ENCODE results near the gene MINDY4.

The MINDY4 gene

DNA sequence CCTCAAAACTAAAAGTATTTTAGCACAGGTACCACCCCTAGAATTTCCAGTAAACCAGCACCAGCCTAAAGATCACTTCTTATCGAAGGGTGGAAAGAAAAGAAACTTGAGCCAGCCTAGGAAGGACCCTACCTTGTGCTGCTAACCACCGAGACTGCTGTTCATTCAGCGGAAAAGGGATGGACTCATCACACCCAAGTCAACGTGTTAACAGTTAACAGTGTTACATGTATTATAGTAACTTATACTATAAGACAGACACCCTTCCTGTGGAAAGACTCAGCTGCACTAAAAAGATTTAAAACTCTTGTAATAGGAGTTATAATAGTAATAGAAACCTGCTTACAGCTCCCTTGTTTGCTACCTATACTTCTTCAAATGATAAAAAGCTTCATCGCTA lies 39.8 kb downstream of the MINDY4 start:
- no peak for DNase-seq
- no peak overlapping the region for H3K27ac ChIP-seq (ENCODE audit: insufficient read depth in 1 of 2, low read depth in 1 of 2, low read length in 2 of 2, poor library complexity in 1 of 2, severe bottlenecking in 2 of 2)
- ChIA-PET CTCF (interaction anchor here (1.9 kb wide), 1 partner anchor 10 kb away, joined by 5 read pairs; no protein-coding TSS in a partner anchor), POLR2A (no interaction called here)
- H3K36me3 ChIP-seq (ENCODE audit: control insufficient read depth in 4 of 4, insufficient read depth in 4 of 4, low read length in 3 of 4): no peaks in the 10 kb centered on the region
- no peak overlapping the region for H3K4me3 ChIP-seq (ENCODE audit: control insufficient read depth in 1 of 7, extremely low read depth in 1 of 7, insufficient read depth in 4 of 7, low read depth in 2 of 7, low read length in 6 of 7)
- WGBS (ENCODE audit: insufficient coverage): no CpG with 5 or more reads among the region's 5 CpGs
- no peaks in the 10 kb centered on the region for H3K27me3 ChIP-seq (replicated peaks in 2 of 5; ENCODE audit: control insufficient read depth in 4 of 5, insufficient read depth in 5 of 5, low read length in 4 of 5)
- H3K4me1 ChIP-seq (ENCODE audit: control extremely low read depth in 1 of 4, control insufficient read depth in 4 of 4, insufficient read depth in 4 of 4, low read length in 3 of 4): no peaks in the 10 kb centered on the region
- H3K9me3 ChIP-seq (ENCODE audit: control extremely low read depth in 1 of 5, control insufficient read depth in 4 of 5, insufficient read depth in 2 of 5, low read depth in 1 of 5, low read length in 4 of 5): no peaks in the 10 kb centered on the region

GRCh38 chr7:30812676-30813075 lies 41.5 kb downstream of the MINDY4 start:
- H3K4me3 ChIP-seq (ENCODE audit: control insufficient read depth in 1 of 7, extremely low read depth in 1 of 7, insufficient read depth in 4 of 7, low read depth in 2 of 7, low read length in 6 of 7): no peak overlapping the region
- no peaks in the 10 kb centered on the region for H3K36me3 ChIP-seq (ENCODE audit: control insufficient read depth in 4 of 4, insufficient read depth in 4 of 4, low read length in 3 of 4)
- no peaks in the 10 kb centered on the region for H3K4me1 ChIP-seq (ENCODE audit: control extremely low read depth in 1 of 4, control insufficient read depth in 4 of 4, insufficient read depth in 4 of 4, low read length in 3 of 4)
- POLR2A ChIA-PET: no interaction called here
- no peaks in the 10 kb centered on the region for H3K27me3 ChIP-seq (replicated peaks in 2 of 5; ENCODE audit: control insufficient read depth in 4 of 5, insufficient read depth in 5 of 5, low read length in 4 of 5)
- CTCF ChIA-PET: no interaction called here
- no peaks in the 10 kb centered on the region for H3K9me3 ChIP-seq (ENCODE audit: control extremely low read depth in 1 of 5, control insufficient read depth in 4 of 5, insufficient read depth in 2 of 5, low read depth in 1 of 5, low read length in 4 of 5)
- no peak overlapping the region for H3K27ac ChIP-seq (ENCODE audit: insufficient read depth in 1 of 2, low read depth in 1 of 2, low read length in 2 of 2, poor library complexity in 1 of 2, severe bottlenecking in 2 of 2)
- 95% methylated on average over 5 of the region's 6 CpGs for WGBS (ENCODE audit: insufficient coverage)
- DNase-seq: no peak

- Histone ChIP-seq H3K36me3 (ENCODE audit: control insufficient read depth in 4 of 4, insufficient read depth in 4 of 4, low read length in 3 of 4) (no peaks in the 10 kb centered on the region), H3K4me1 (ENCODE audit: control extremely low read depth in 1 of 4, control insufficient read depth in 4 of 4, insufficient read depth in 4 of 4, low read length in 3 of 4) (no peaks in the 10 kb centered on the region), H3K9me3 (ENCODE audit: control extremely low read depth in 1 of 5, control insufficient read depth in 4 of 5, insufficient read depth in 2 of 5, low read depth in 1 of 5, low read length in 4 of 5) (no peaks in the 10 kb centered on the region), H3K27me3 (replicated peaks in 2 of 5; ENCODE audit: control insufficient read depth in 4 of 5, insufficient read depth in 5 of 5, low read length in 4 of 5) (no peaks in the 10 kb centered on the region), H3K4me3 (ENCODE audit: control insufficient read depth in 1 of 7, extremely low read depth in 1 of 7, insufficient read depth in 4 of 7, low read depth in 2 of 7, low read length in 6 of 7) (no peak overlapping the region), H3K27ac (ENCODE audit: insufficient read depth in 1 of 2, low read depth in 1 of 2, low read length in 2 of 2, poor library complexity in 1 of 2, severe bottlenecking in 2 of 2) (no peak overlapping the region)
- POLR2A ChIA-PET: no interaction called here
- 85% methylated on average over 2 of the region's 4 CpGs for WGBS (ENCODE audit: insufficient coverage)
- DNase-seq: no peak
- CTCF ChIA-PET: no interaction called here
Observed at GRCh38 chr7:30813466-30813865, 42.2 kb downstream of the MINDY4 start.

DNA sequence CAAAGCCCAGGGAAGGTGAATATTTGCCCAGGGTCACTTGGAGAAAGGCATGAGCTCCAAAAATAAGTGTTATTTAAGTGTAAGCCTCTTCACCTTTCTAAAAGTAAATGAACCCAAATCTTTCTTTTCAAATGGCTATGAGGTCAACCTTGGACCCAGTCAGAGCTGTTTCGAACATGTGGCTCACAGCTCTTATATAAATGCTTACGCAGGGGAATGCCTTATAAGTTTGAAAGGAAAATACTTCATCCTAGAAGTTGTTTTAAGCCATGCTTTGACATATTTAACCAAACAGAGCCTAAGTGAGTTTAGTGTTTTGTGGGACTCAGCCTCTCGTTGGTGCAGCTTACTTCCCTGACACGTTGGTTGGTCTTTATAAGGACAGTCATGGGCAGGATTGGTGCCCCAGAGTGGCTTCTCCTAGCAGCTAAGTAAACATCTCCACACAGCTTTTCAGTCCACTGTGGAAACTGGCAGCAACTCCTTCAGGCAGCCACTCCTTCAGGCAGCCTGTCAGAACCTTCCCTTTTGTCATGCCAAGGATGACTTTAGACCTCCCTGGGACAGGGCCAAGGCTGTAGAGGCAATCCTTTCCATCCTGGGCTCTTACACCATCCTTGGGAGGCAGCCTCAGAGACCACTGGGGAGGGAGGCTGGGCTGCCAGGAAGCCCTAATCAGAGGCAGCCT lies 43.6 kb downstream of the MINDY4 start:
- no peak for DNase-seq
- POLR2A ChIA-PET: no interaction called here

DNA sequence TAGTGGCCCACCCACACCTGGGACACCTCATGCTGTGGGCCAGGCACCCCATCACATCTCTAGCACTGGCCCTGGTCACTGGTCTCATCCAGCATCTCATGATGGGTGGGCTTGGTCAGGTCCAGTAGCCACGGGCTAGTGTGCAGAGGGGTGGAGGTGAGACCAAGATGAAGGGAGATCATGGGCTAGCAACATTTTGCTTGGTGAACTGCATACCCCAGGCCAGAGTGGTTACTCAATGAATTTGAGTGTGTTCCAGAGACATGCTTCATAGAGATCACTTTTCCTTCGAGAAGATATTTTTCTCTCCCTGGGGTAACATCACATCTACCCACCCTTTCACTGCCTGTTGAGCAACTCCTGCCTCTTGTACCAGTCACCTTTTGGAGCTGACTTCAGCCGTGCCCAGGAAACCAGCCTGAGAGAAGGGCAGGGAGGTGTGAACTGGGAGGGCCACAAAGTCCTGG lies 44.2 kb downstream of the MINDY4 start:
- Histone ChIP-seq H3K9me3 (ENCODE audit: control extremely low read depth in 1 of 5, control insufficient read depth in 4 of 5, insufficient read depth in 2 of 5, low read depth in 1 of 5, low read length in 4 of 5) (no peaks in the 10 kb centered on the region), H3K4me1 (ENCODE audit: control extremely low read depth in 1 of 4, control insufficient read depth in 4 of 4, insufficient read depth in 4 of 4, low read length in 3 of 4) (no peaks in the 10 kb centered on the region), H3K36me3 (ENCODE audit: control insufficient read depth in 4 of 4, insufficient read depth in 4 of 4, low read length in 3 of 4) (no peaks in the 10 kb centered on the region), H3K27ac (ENCODE audit: insufficient read depth in 1 of 2, low read depth in 1 of 2, low read length in 2 of 2, poor library complexity in 1 of 2, severe bottlenecking in 2 of 2) (no peak overlapping the region), H3K4me3 (ENCODE audit: control insufficient read depth in 1 of 7, extremely low read depth in 1 of 7, insufficient read depth in 4 of 7, low read depth in 2 of 7, low read length in 6 of 7) (no peak overlapping the region), H3K27me3 (replicated peaks in 2 of 5; ENCODE audit: control insufficient read depth in 4 of 5, insufficient read depth in 5 of 5, low read length in 4 of 5) (no peaks in the 10 kb centered on the region)
- ChIA-PET CTCF (no interaction called here), POLR2A (no interaction called here)
- WGBS (ENCODE audit: insufficient coverage): 100% methylated on average over 2 of the region's 3 CpGs
- no peak for DNase-seq

More for the DNA sequence above, 43.6 kb downstream of the MINDY4 start:
- 100% methylated on average over 3 of the region's 4 CpGs for WGBS (ENCODE audit: insufficient coverage)
- H3K9me3 ChIP-seq (ENCODE audit: control extremely low read depth in 1 of 5, control insufficient read depth in 4 of 5, insufficient read depth in 2 of 5, low read depth in 1 of 5, low read length in 4 of 5): no peaks in the 10 kb centered on the region
- no peak overlapping the region for H3K27ac ChIP-seq (ENCODE audit: insufficient read depth in 1 of 2, low read depth in 1 of 2, low read length in 2 of 2, poor library complexity in 1 of 2, severe bottlenecking in 2 of 2)
- H3K36me3 ChIP-seq (ENCODE audit: control insufficient read depth in 4 of 4, insufficient read depth in 4 of 4, low read length in 3 of 4): no peaks in the 10 kb centered on the region
- H3K4me1 ChIP-seq (ENCODE audit: control extremely low read depth in 1 of 4, control insufficient read depth in 4 of 4, insufficient read depth in 4 of 4, low read length in 3 of 4): no peaks in the 10 kb centered on the region
- CTCF ChIA-PET: interaction anchor here (0.7 kb wide), 1 partner anchor 319 kb away, joined by 3 read pairs; no protein-coding TSS in a partner anchor
- no peak overlapping the region for H3K4me3 ChIP-seq (ENCODE audit: control insufficient read depth in 1 of 7, extremely low read depth in 1 of 7, insufficient read depth in 4 of 7, low read depth in 2 of 7, low read length in 6 of 7)
- no peaks in the 10 kb centered on the region for H3K27me3 ChIP-seq (replicated peaks in 2 of 5; ENCODE audit: control insufficient read depth in 4 of 5, insufficient read depth in 5 of 5, low read length in 4 of 5)

- no peak for DNase-seq
- whole genome bisulfite sequencing (ENCODE audit: insufficient coverage): 90% methylated on average over 7 of the region's 12 CpGs
- POLR2A ChIA-PET: no interaction called here
- H3K27ac ChIP-seq (ENCODE audit: insufficient read depth in 1 of 2, low read depth in 1 of 2, low read length in 2 of 2, poor library complexity in 1 of 2, severe bottlenecking in 2 of 2): no peak overlapping the region
- H3K36me3 ChIP-seq (ENCODE audit: control insufficient read depth in 4 of 4, insufficient read depth in 4 of 4, low read length in 3 of 4): no peaks in the 10 kb centered on the region
- H3K9me3 ChIP-seq (ENCODE audit: control extremely low read depth in 1 of 5, control insufficient read depth in 4 of 5, insufficient read depth in 2 of 5, low read depth in 1 of 5, low read length in 4 of 5): no peaks in the 10 kb centered on the region
- H3K4me1 ChIP-seq (ENCODE audit: control extremely low read depth in 1 of 4, control insufficient read depth in 4 of 4, insufficient read depth in 4 of 4, low read length in 3 of 4): no peaks in the 10 kb centered on the region
- H3K27me3 ChIP-seq (replicated peaks in 2 of 5; ENCODE audit: control insufficient read depth in 4 of 5, insufficient read depth in 5 of 5, low read length in 4 of 5): no peaks in the 10 kb centered on the region
- no peak overlapping the region for H3K4me3 ChIP-seq (ENCODE audit: control insufficient read depth in 1 of 7, extremely low read depth in 1 of 7, insufficient read depth in 4 of 7, low read depth in 2 of 7, low read length in 6 of 7)
- CTCF ChIA-PET: interaction anchor here (1.3 kb wide), 1 partner anchor 17 kb away, joined by 3 read pairs; no protein-coding TSS in a partner anchor
Observed at GRCh38 chr7:30815951-30816644, 44.9 kb downstream of the MINDY4 start.

GRCh38 chr7:30816645-30817370 lies 45.6 kb downstream of the MINDY4 start:
- Histone ChIP-seq H3K36me3 (ENCODE audit: control insufficient read depth in 4 of 4, insufficient read depth in 4 of 4, low read length in 3 of 4) (no peaks in the 10 kb centered on the region), H3K4me3 (ENCODE audit: control insufficient read depth in 1 of 7, extremely low read depth in 1 of 7, insufficient read depth in 4 of 7, low read depth in 2 of 7, low read length in 6 of 7) (no peak overlapping the region), H3K27me3 (replicated peaks in 2 of 5; ENCODE audit: control insufficient read depth in 4 of 5, insufficient read depth in 5 of 5, low read length in 4 of 5) (no peaks in the 10 kb centered on the region), H3K27ac (ENCODE audit: insufficient read depth in 1 of 2, low read depth in 1 of 2, low read length in 2 of 2, poor library complexity in 1 of 2, severe bottlenecking in 2 of 2) (no peak overlapping the region), H3K4me1 (ENCODE audit: control extremely low read depth in 1 of 4, control insufficient read depth in 4 of 4, insufficient read depth in 4 of 4, low read length in 3 of 4) (no peaks in the 10 kb centered on the region), H3K9me3 (ENCODE audit: control extremely low read depth in 1 of 5, control insufficient read depth in 4 of 5, insufficient read depth in 2 of 5, low read depth in 1 of 5, low read length in 4 of 5) (no peaks in the 10 kb centered on the region)
- DNase-seq: no peak
- POLR2A ChIA-PET: no interaction called here
- whole genome bisulfite sequencing (ENCODE audit: insufficient coverage): 100% methylated on average over 4 of the region's 6 CpGs
- CTCF ChIA-PET: interaction anchor here (0.6 to 1.3 kb wide), 2 partner anchors 17 to 250 kb away, joined by 3 to 4 read pairs; no protein-coding TSS in a partner anchor

Data from common myeloid progenitor, CD34-positive (primary cell).